Adrenal gland (tissue), 5 donors: Measurements from ENCODE around the gene CDYL2.

Experiments
- CTCF ChIP-seq, 6 experiments: fragments of 450-650 bp in 4 of 6; fragments of 200-600 bp in 2 of 6; sonication (generic) in 1 of 6; IDR thresholded peaks; 1 replicate in 5 of 6; 2 replicates in 1 of 6; pipeline versions ENCODE4 v1.5.1 to v1.8.0; 2016 to 2021; ENCODE audit warnings: antibody characterized with exemption in 6 of 6, mild to moderate bottlenecking in 2 of 6, moderate library complexity in 1 of 6
- POLR2A ChIP-seq, 2 donors: fragments of 450-650 bp; IDR thresholded peaks; one replicate each; pipeline ENCODE4 v1.6.1; 2017; ENCODE audit warnings: antibody characterized with exemption in 2 of 2, mild to moderate bottlenecking in 2 of 2, moderate library complexity in 1 of 2
- donor health status: DM: no; HTN: no; CAD: no.

- TF ChIP-seq POLR2A (IDR thresholded peaks at IDR 0.05) (no peak), CTCF (IDR thresholded peaks at IDR 0.05) (no peak)
These were observed 183.4 kb downstream of the CDYL2 start for GRCh38 chr16:80620736-80621605.
